Dendritic cell treated with granulocyte-macrophage colony-stimulating factor and Interleukin-4, amounts not matched to agents 40 ng/mL and 50 ng/mL, for 4 days (primary cell): ENCODE measurements around the gene RNU6-8.

Source experiments
- H3K27ac Mint-ChIP-seq: one replicate; pipeline ENCODE4 v1.8.0; 2022; ENCODE audit warnings: mild to moderate bottlenecking, mixed read lengths
- H3K27me3 Mint-ChIP-seq: one replicate; pipeline ENCODE4 v1.8.0; 2022; ENCODE audit warnings: mild to moderate bottlenecking, mixed read lengths
- H3K36me3 Mint-ChIP-seq: one replicate; pipeline ENCODE4 v1.8.0; 2022; ENCODE audit warnings: low read depth, mixed read lengths
- H3K4me1 Mint-ChIP-seq: one replicate; pipeline ENCODE4 v1.8.0; 2022; ENCODE audit warnings: low read depth, mixed read lengths
- H3K4me3 Mint-ChIP-seq: one replicate; pipeline ENCODE4 v1.8.0; 2022; ENCODE audit warnings: mild to moderate bottlenecking, moderate library complexity, mixed read lengths
- H3K9me3 Mint-ChIP-seq: one replicate; pipeline ENCODE4 v1.8.0; 2022; ENCODE audit warnings: mixed read lengths
- intact Hi-C: fragments of 100-400 bp; cut with micrococcal nuclease; formaldehyde crosslinking; loops from one replicate; pipeline ENCODE4 v1.15.0; 2022

Gene RNU6-8

GRCh38 chr14:32224737-32225377 is 21.8 kb upstream of the RNU6-8 start:
- no peak overlapping the region for H3K4me3 Mint-ChIP-seq
- peaks cover 8% of the 10 kb centered on the region for H3K4me1 Mint-ChIP-seq
- no peaks in the 10 kb centered on the region for H3K36me3 Mint-ChIP-seq
- intact Hi-C loops, result no loop called here
- H3K27me3 Mint-ChIP-seq, result peaks cover 16% of the 10 kb centered on the region
- H3K27ac Mint-ChIP-seq, result no peak overlapping the region
- H3K9me3 Mint-ChIP-seq, result no peaks in the 10 kb centered on the region

GRCh38 chr14:32217301-32217700 is 14.2 kb upstream of the RNU6-8 start:
- Mint-ChIP-seq H3K27me3 (peaks cover 11% of the 10 kb centered on the region), H3K27ac (no peak overlapping the region), H3K9me3 (no peaks in the 10 kb centered on the region), H3K36me3 (no peaks in the 10 kb centered on the region), H3K4me1 (no peaks in the 10 kb centered on the region), H3K4me3 (no peak overlapping the region)
- intact Hi-C loops, result no loop called here

- Mint-ChIP-seq H3K27ac (no peak overlapping the region), H3K27me3 (peaks cover 21% of the 10 kb centered on the region), H3K9me3 (no peaks in the 10 kb centered on the region), H3K4me1 (no peaks in the 10 kb centered on the region), H3K36me3 (no peaks in the 10 kb centered on the region), H3K4me3 (no peak overlapping the region)
- intact Hi-C loops, result no loop called here
Measured at GRCh38 chr14:32212833-32213232, 9.8 kb upstream of the RNU6-8 start.

GRCh38 chr14:32211068-32211404 is 8.0 kb upstream of the RNU6-8 start:
- intact Hi-C loops, result no loop called here
- H3K4me3 Mint-ChIP-seq, result no peak overlapping the region

GRCh38 chr14:32209471-32209870 is 6.4 kb upstream of the RNU6-8 start:
- Mint-ChIP-seq H3K4me1 (peaks cover 14% of the 10 kb centered on the region), H3K36me3 (no peaks in the 10 kb centered on the region), H3K9me3 (no peaks in the 10 kb centered on the region), H3K4me3 (no peak overlapping the region), H3K27ac (no peak overlapping the region), H3K27me3 (peaks cover 39% of the 10 kb centered on the region)
- intact Hi-C loops, result loop anchor here (10.0 kb wide), 1 partner anchor 165 kb away; no protein-coding TSS in a partner anchor

More at GRCh38 chr14:32211068-32211404, 8.0 kb upstream of the RNU6-8 start:
- Mint-ChIP-seq H3K9me3 (no peaks in the 10 kb centered on the region), H3K4me1 (peaks cover 8% of the 10 kb centered on the region), H3K27ac (no peak overlapping the region), H3K27me3 (peaks cover 29% of the 10 kb centered on the region), H3K36me3 (no peaks in the 10 kb centered on the region)

GRCh38 chr14:32208490-32208889 is 5.4 kb upstream of the RNU6-8 start:
- H3K9me3 Mint-ChIP-seq, result no peaks in the 10 kb centered on the region
- intact Hi-C loops, result loop anchor here (10.0 kb wide), 1 partner anchor 164 kb away; no protein-coding TSS in a partner anchor
- H3K27me3 Mint-ChIP-seq, result peaks cover 48% of the 10 kb centered on the region
- no peak overlapping the region for H3K27ac Mint-ChIP-seq
- no peaks in the 10 kb centered on the region for H3K36me3 Mint-ChIP-seq
- peaks cover 23% of the 10 kb centered on the region for H3K4me1 Mint-ChIP-seq
- no peak overlapping the region for H3K4me3 Mint-ChIP-seq

GRCh38 chr14:32206552-32206951 is 3.5 kb upstream of the RNU6-8 start:
- Mint-ChIP-seq H3K4me3 (no peak overlapping the region), H3K36me3 (no peaks in the 10 kb centered on the region), H3K27ac (peak overlapping the region; percentile 1), H3K9me3 (no peaks in the 10 kb centered on the region), H3K27me3 (peaks cover 65% of the 10 kb centered on the region), H3K4me1 (peaks cover 31% of the 10 kb centered on the region)
- intact Hi-C loops, result loop anchor here (10.0 kb wide), 1 partner anchor 162 kb away; no protein-coding TSS in a partner anchor

- Mint-ChIP-seq H3K27ac (peak overlapping the region; percentile 1), H3K36me3 (no peaks in the 10 kb centered on the region), H3K27me3 (peaks cover 70% of the 10 kb centered on the region), H3K9me3 (no peaks in the 10 kb centered on the region), H3K4me3 (no peak overlapping the region), H3K4me1 (peaks cover 36% of the 10 kb centered on the region)
- intact Hi-C loops, result loop anchor here (10.0 kb wide), 1 partner anchor 161 kb away; no protein-coding TSS in a partner anchor
Measured at GRCh38 chr14:32205984-32206383, 2.9 kb upstream of the RNU6-8 start.

GRCh38 chr14:32205554-32205953 is 2.5 kb upstream of the RNU6-8 start:
- Mint-ChIP-seq H3K4me3 (no peak overlapping the region), H3K4me1 (peaks cover 40% of the 10 kb centered on the region), H3K27me3 (peaks cover 69% of the 10 kb centered on the region), H3K9me3 (no peaks in the 10 kb centered on the region), H3K27ac (no peak overlapping the region), H3K36me3 (no peaks in the 10 kb centered on the region)
- intact Hi-C loops, result loop anchor here (10.0 kb wide), 1 partner anchor 161 kb away; no protein-coding TSS in a partner anchor

- peaks cover 60% of the 10 kb centered on the region for H3K27me3 Mint-ChIP-seq
- H3K27ac Mint-ChIP-seq, result no peak overlapping the region
- no peaks in the 10 kb centered on the region for H3K9me3 Mint-ChIP-seq
- peaks cover 44% of the 10 kb centered on the region for H3K4me1 Mint-ChIP-seq
- intact Hi-C loops, result loop anchor here (5.0 to 10.0 kb wide), 2 partner anchors 127 to 159 kb away; partner anchors contain the start of gene ARHGAP5
- no peaks in the 10 kb centered on the region for H3K36me3 Mint-ChIP-seq
- H3K4me3 Mint-ChIP-seq, result no peak overlapping the region
Measured at GRCh38 chr14:32203928-32204357, 874 bp upstream of the RNU6-8 start.

GRCh38 chr14:32202491-32202997 is 525 bp downstream of the RNU6-8 start:
- Mint-ChIP-seq H3K4me3 (peak overlapping the region; percentile 4), H3K9me3 (no peaks in the 10 kb centered on the region), H3K27ac (no peak overlapping the region), H3K4me1 (peaks cover 44% of the 10 kb centered on the region), H3K27me3 (peaks cover 56% of the 10 kb centered on the region), H3K36me3 (no peaks in the 10 kb centered on the region)
- intact Hi-C loops, result loop anchor here (5.0 to 10.0 kb wide), 2 partner anchors 125 to 158 kb away; partner anchors contain the start of gene ARHGAP5

- H3K4me3 Mint-ChIP-seq, result peak within 1 kb of the TSS; percentile 75
- intact Hi-C loops, result loop anchor here (5.0 to 10.0 kb wide), 2 partner anchors 125 to 157 kb away; partner anchors contain the start of gene ARHGAP5
Measured at GRCh38 chr14:32201816-32202490, 1.1 kb downstream of the RNU6-8 start, which contains the start of gene RNU6-7. RNU6-7 (plus strand) TSS chr14:32202045.

GRCh38 chr14:32201193-32201815 is 1.8 kb downstream of the RNU6-8 start:
- peak overlapping the region; percentile 61 for H3K27ac Mint-ChIP-seq
- H3K4me3 Mint-ChIP-seq, result peak overlapping the region; percentile 75
- no peaks in the 10 kb centered on the region for H3K9me3 Mint-ChIP-seq
- H3K4me1 Mint-ChIP-seq, result peaks cover 38% of the 10 kb centered on the region
- H3K27me3 Mint-ChIP-seq, result peaks cover 52% of the 10 kb centered on the region
- intact Hi-C loops, result loop anchor here (5.0 to 10.0 kb wide), 2 partner anchors 124 to 157 kb away; partner anchors contain the start of gene ARHGAP5
- H3K36me3 Mint-ChIP-seq, result no peaks in the 10 kb centered on the region

More at GRCh38 chr14:32201816-32202490, 1.1 kb downstream of the RNU6-8 start, which contains the start of gene RNU6-7:
- Mint-ChIP-seq H3K27me3 (peaks cover 54% of the 10 kb centered on the region), H3K4me1 (peaks cover 44% of the 10 kb centered on the region), H3K27ac (peak within 1 kb of the TSS; percentile 61), H3K9me3 (no peaks in the 10 kb centered on the region), H3K36me3 (no peaks in the 10 kb centered on the region)
